ACC112 (cell line): Measurements from ENCODE around the gene KRT6B.

ENCODE experiments used
- H2AFZ ChIP-seq: fragments of 200-600 bp; sonication (generic); one replicate; pipeline ENCODE4 v1.6.0; 2017; ENCODE audit warnings: antibody characterized with exemption, low read length; ENCODE audit not compliant: unreplicated experiment
- H3K27ac ChIP-seq: fragments of 200-600 bp; sonication (generic); 2 replicates; pipeline ENCODE4 v1.5.1; 2014; ENCODE audit warnings: low read depth, mild to moderate bottlenecking, antibody characterized with exemption, low read length, moderate library complexity
- H3K27me3 ChIP-seq: fragments of 200-600 bp; sonication (generic); 2 replicates; pipeline ENCODE4 v1.6.1; 2014; ENCODE audit warnings: mild to moderate bottlenecking, antibody characterized with exemption, low read length, moderate library complexity, mixed read lengths; ENCODE audit not compliant: insufficient read depth
- H3K36me3 ChIP-seq: fragments of 200-600 bp; sonication (generic); 2 replicates; pipeline ENCODE4 v1.6.1; 2016; ENCODE audit warnings: mild to moderate bottlenecking, antibody characterized with exemption, low read length, moderate library complexity, mixed read lengths; ENCODE audit not compliant: insufficient read depth
- H3K4me1 ChIP-seq: fragments of 200-600 bp; sonication (generic); one replicate; pipeline ENCODE4 v1.6.1; 2016; ENCODE audit warnings: low read length, mixed read lengths; ENCODE audit not compliant: insufficient read depth, unreplicated experiment, control insufficient read depth
- H3K4me3 ChIP-seq: fragments of 200-600 bp; sonication (generic); 2 replicates; pipeline ENCODE4 v1.5.1; 2014; ENCODE audit warnings: mild to moderate bottlenecking, low read depth, low read length
- H3K79me2 ChIP-seq: fragments of 200-600 bp; sonication (generic); one replicate; pipeline ENCODE4 v1.6.0; 2016; ENCODE audit warnings: low read length; ENCODE audit not compliant: control insufficient read depth, unreplicated experiment, insufficient read depth

KRT6B gene

GRCh38 chr12:52423661-52424500, 28.1 kb downstream of the KRT6B start:
- H3K27ac ChIP-seq = no peak overlapping the region
- H3K79me2 ChIP-seq = no peaks in the 10 kb centered on the region
- H3K4me1 ChIP-seq = no peaks in the 10 kb centered on the region
- no peaks in the 10 kb centered on the region for H3K36me3 ChIP-seq
- H2AFZ ChIP-seq = no peak overlapping the region
- 0 out of 2 replicates have a peak, but pooled peaks cover 4% of the 10 kb centered on the region for H3K27me3 ChIP-seq
- H3K4me3 ChIP-seq = no peak overlapping the region

- Histone ChIP-seq H3K36me3 (no peaks in the 10 kb centered on the region), H3K27ac (no peak overlapping the region), H3K79me2 (no peaks in the 10 kb centered on the region), H3K27me3 (0 out of 2 replicates have a peak, but pooled peaks cover 4% of the 10 kb centered on the region), H2AFZ (no peak overlapping the region), H3K4me3 (no peak overlapping the region), H3K4me1 (no peaks in the 10 kb centered on the region)
Measured at GRCh38 chr12:52423035-52423434, 28.9 kb downstream of the KRT6B start.

GRCh38 chr12:52419656-52420055, 32.3 kb downstream of the KRT6B start:
- Histone ChIP-seq H3K4me1 (peaks cover 20% of the 10 kb centered on the region), H2AFZ (no peak overlapping the region), H3K27ac (no peak overlapping the region), H3K36me3 (no peaks in the 10 kb centered on the region), H3K27me3 (0 out of 2 replicates have a peak, but pooled peaks cover 4% of the 10 kb centered on the region), H3K4me3 (no peak overlapping the region), H3K79me2 (no peaks in the 10 kb centered on the region)

GRCh38 chr12:52418576-52419110, 33.3 kb downstream of the KRT6B start:
- Histone ChIP-seq H3K36me3 (no peaks in the 10 kb centered on the region), H3K4me1 (peaks cover 20% of the 10 kb centered on the region), H3K27me3 (0 out of 2 replicates have a peak, but pooled peaks cover 4% of the 10 kb centered on the region), H3K79me2 (no peaks in the 10 kb centered on the region), H3K4me3 (no peak overlapping the region), H3K27ac (no peak overlapping the region), H2AFZ (no peak overlapping the region)

- Histone ChIP-seq H3K27ac (peak overlapping the region; percentile 89), H3K79me2 (no peaks in the 10 kb centered on the region), H3K36me3 (no peaks in the 10 kb centered on the region), H3K4me1 (peaks cover 20% of the 10 kb centered on the region), H3K27me3 (0 out of 2 replicates have a peak, but pooled peaks cover 4% of the 10 kb centered on the region), H3K4me3 (no peak overlapping the region), H2AFZ (no peak overlapping the region)
Measured at GRCh38 chr12:52417740-52418139, 34.2 kb downstream of the KRT6B start.

GRCh38 chr12:52416795-52417194, 35.2 kb downstream of the KRT6B start:
- Histone ChIP-seq H3K27me3 (0 out of 2 replicates have a peak, but pooled peaks cover 4% of the 10 kb centered on the region), H3K79me2 (no peaks in the 10 kb centered on the region), H3K27ac (peak overlapping the region; percentile 89), H2AFZ (peak overlapping the region; percentile 27), H3K36me3 (no peaks in the 10 kb centered on the region), H3K4me3 (no peak overlapping the region), H3K4me1 (peaks cover 20% of the 10 kb centered on the region)

- Histone ChIP-seq H3K4me1 (peaks cover 20% of the 10 kb centered on the region), H3K79me2 (no peaks in the 10 kb centered on the region), H3K36me3 (no peaks in the 10 kb centered on the region), H3K27me3 (no peaks in the 10 kb centered on the region), H3K4me3 (no peak overlapping the region; the same call in 1 of the 2 replicates), H3K27ac (peak overlapping the region; percentile 89), H2AFZ (peak overlapping the region; percentile 27)
Measured at GRCh38 chr12:52415870-52416750, 35.8 kb downstream of the KRT6B start.

- H3K27me3 ChIP-seq = no peaks in the 10 kb centered on the region
- no peaks in the 10 kb centered on the region for H3K36me3 ChIP-seq
- H3K4me1 ChIP-seq = peaks cover 20% of the 10 kb centered on the region
- no peaks in the 10 kb centered on the region for H3K79me2 ChIP-seq
- no peak overlapping the region for H2AFZ ChIP-seq
- H3K27ac ChIP-seq = no peak overlapping the region
- no peak overlapping the region for H3K4me3 ChIP-seq
Measured at GRCh38 chr12:52414936-52415335, 37.0 kb downstream of the KRT6B start.

GRCh38 chr12:52413782-52414345, 38.1 kb downstream of the KRT6B start:
- Histone ChIP-seq H3K4me1 (peaks cover 20% of the 10 kb centered on the region), H2AFZ (no peak overlapping the region), H3K27ac (no peak overlapping the region), H3K79me2 (no peaks in the 10 kb centered on the region), H3K27me3 (no peaks in the 10 kb centered on the region), H3K36me3 (no peaks in the 10 kb centered on the region), H3K4me3 (no peak overlapping the region)

GRCh38 chr12:52413202-52413601, 38.7 kb downstream of the KRT6B start:
- no peak overlapping the region for H3K27ac ChIP-seq

More at GRCh38 chr12:52413202-52413601, 38.7 kb downstream of the KRT6B start:
- Histone ChIP-seq H3K36me3 (no peaks in the 10 kb centered on the region), H3K27me3 (no peaks in the 10 kb centered on the region), H3K4me3 (no peak overlapping the region), H3K79me2 (no peaks in the 10 kb centered on the region), H3K4me1 (peaks cover 20% of the 10 kb centered on the region), H2AFZ (no peak overlapping the region)
